ENCODE results near the gene ZEB1.
"Not testable (repeated sequence)": the region's sequence is repeated elsewhere in the genome, so short reads cannot be mapped to it uniquely, and the experiment has no call there.

GRCh38 chr10:31428499-31428898, 109.5 kb downstream of the ZEB1 start:
- not testable (repeated sequence) for TF ChIP-seq ETV5 (CRISPR knock-in tag; IDR thresholded peaks at IDR 0.05; ENCODE audit: low read depth); SP2 (IDR thresholded peaks at IDR 0.05; ENCODE audit: extremely low read depth, low read depth, low read length, poor library complexity, severe bottlenecking); POLR2AphosphoS5 (IDR thresholded peaks at IDR 0.05; ENCODE audit: control insufficient read depth, insufficient read depth, low read depth, low read length); ELK1 (CRISPR knock-in tag; IDR thresholded peaks at IDR 0.05); HCFC1 (IDR thresholded peaks at IDR 0.05; ENCODE audit: low read depth, low read length); SIN3A (IDR thresholded peaks at IDR 0.05; ENCODE audit: borderline replicate concordance in 2 of 2, control insufficient read depth in 1 of 2, low read depth in 2 of 2, low read length in 2 of 2); BHLHE40 (IDR thresholded peaks at IDR 0.05; ENCODE audit: low read length); POLR2AphosphoS2 (IDR thresholded peaks at IDR 0.05; ENCODE audit: low read length); MEIS2 (IDR thresholded peaks at IDR 0.05; ENCODE audit: partially characterized antibody); ESRRA (IDR thresholded peaks at IDR 0.05; ENCODE audit: borderline replicate concordance, low read depth)
- TF ChIP-seq, protein P1, sequence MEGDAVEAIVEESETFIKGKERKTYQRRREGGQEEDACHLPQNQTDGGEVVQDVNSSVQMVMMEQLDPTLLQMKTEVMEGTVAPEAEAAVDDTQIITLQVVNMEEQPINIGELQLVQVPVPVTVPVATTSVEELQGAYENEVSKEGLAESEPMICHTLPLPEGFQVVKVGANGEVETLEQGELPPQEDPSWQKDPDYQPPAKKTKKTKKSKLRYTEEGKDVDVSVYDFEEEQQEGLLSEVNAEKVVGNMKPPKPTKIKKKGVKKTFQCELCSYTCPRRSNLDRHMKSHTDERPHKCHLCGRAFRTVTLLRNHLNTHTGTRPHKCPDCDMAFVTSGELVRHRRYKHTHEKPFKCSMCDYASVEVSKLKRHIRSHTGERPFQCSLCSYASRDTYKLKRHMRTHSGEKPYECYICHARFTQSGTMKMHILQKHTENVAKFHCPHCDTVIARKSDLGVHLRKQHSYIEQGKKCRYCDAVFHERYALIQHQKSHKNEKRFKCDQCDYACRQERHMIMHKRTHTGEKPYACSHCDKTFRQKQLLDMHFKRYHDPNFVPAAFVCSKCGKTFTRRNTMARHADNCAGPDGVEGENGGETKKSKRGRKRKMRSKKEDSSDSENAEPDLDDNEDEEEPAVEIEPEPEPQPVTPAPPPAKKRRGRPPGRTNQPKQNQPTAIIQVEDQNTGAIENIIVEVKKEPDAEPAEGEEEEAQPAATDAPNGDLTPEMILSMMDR (IDR thresholded peaks at IDR 0.05 in 2 of 3, conservative IDR thresholded peaks at IDR 0.05 in 1 of 3; ENCODE audit: insufficient read depth in 2 of 3, low read depth in 1 of 3, low read length in 3 of 3) = not testable (repeated sequence)
- TF ChIP-seq, protein P2, sequence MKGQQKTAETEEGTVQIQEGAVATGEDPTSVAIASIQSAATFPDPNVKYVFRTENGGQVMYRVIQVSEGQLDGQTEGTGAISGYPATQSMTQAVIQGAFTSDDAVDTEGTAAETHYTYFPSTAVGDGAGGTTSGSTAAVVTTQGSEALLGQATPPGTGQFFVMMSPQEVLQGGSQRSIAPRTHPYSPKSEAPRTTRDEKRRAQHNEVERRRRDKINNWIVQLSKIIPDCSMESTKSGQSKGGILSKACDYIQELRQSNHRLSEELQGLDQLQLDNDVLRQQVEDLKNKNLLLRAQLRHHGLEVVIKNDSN (CRISPR knock-in tag; IDR thresholded peaks at IDR 0.05) = not testable (repeated sequence)
